ENCODE results near the gene CTSS. TPM values are rescaled to one million over a fixed set of nuclear protein-coding genes. Genes with fewer than 3 reads are reported as not detected.

CTSS gene
- total RNA-seq, 1 experiment from 2014 or later: not detected

DNA sequence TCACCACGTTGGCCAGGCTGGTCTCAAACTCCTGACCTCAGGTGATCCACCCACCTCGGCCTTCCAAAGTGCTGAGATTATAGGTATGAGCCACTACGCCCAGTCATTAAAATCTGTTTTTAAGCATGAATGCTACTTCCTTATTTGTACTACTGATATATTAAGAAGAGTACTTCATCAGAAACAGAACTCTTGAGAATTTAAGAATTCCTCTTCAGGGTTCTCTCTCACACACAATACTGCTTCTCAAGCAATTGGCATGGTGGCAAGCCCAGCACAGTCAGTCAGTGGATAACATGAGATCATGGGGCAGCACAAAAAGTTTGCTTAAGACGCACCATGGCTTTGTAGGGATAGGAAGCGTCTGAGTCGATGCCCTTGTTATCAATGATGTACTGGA, 14.1 kb downstream of the CTSS start:
- H3K9me3 ChIP-seq (ENCODE audit: low read length): no peaks in the 10 kb centered on the region
- no peaks in the 10 kb centered on the region for H4K20me1 ChIP-seq (ENCODE audit: low read length)
- no peak overlapping the region for H3K4me3 ChIP-seq (ENCODE audit: low read length)
- no peak overlapping the region for H3K27ac ChIP-seq (ENCODE audit: low read length)
- no peak overlapping the region for H3K9ac ChIP-seq (ENCODE audit: low read length)
- H3K9me2 ChIP-seq (replicated peaks; ENCODE audit: low read length): 0 out of 2 replicates have a peak, but pooled peaks cover 2% of the 10 kb centered on the region
- H3K36me3 ChIP-seq (ENCODE audit: low read depth, low read length): no peaks in the 10 kb centered on the region
- DNase-seq (no peak), ATAC-seq (no peak)
- H2AFZ ChIP-seq (ENCODE audit: low read length): no peak overlapping the region
- BruUV-seq (replicated peaks): no TSS peak
- H3K4me2 ChIP-seq (ENCODE audit: low read length): no peak overlapping the region
- H3K79me2 ChIP-seq (ENCODE audit: low read length): no peaks in the 10 kb centered on the region
- no peaks in the 10 kb centered on the region for H3K27me3 ChIP-seq (ENCODE audit: low read length)
- ChIA-PET CTCF (no interaction called here), POLR2A (ENCODE audit: unreplicated experiment) (no interaction called here)
- intact Hi-C loops (cut with micrococcal nuclease): no loop called here
- no peaks in the 10 kb centered on the region for H3F3A ChIP-seq (ENCODE audit: low read length, unreplicated experiment)
- H3K4me1 ChIP-seq (ENCODE audit: insufficient read depth, low read length): peaks cover 5% of the 10 kb centered on the region
- TF ChIP-seq CTCF (conservative IDR thresholded peaks at IDR 0.05; ENCODE audit: low read depth, low read length) (no peak), EZH2phosphoT487 (IDR thresholded peaks at IDR 0.05; ENCODE audit: borderline replicate concordance, low read length) (no peak), EZH2 (IDR thresholded peaks at IDR 0.05; ENCODE audit: low read length, unreplicated experiment) (no peak)

DNA sequence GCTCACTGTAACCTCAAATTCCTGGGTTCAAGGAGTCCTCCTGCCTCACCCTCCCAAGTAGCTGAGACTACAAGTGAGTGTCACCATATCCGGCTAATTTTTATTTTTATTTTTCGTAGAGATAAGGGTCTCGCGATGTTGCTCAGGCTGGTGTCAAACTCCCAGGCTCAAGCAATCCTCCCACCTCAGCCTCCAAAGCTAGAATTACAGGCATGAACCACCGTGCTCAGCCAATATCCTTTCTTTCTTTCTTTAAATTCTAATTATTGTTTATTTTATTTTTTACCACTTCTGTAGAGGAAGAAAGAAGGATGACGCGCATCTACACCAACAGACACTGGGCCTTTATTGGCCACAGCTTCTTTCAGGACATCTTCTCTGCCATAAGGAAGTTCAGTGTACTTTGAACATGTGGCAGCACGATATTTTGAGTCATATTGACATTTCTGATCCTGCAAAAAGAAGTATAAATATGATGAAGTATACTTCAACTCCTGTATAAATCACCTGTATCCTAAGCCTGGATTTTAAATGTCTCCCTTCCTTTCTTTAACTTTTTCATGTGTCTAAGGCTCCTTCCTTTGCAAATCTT, 15.8 kb downstream of the CTSS start:
- Histone ChIP-seq H3K4me2 (ENCODE audit: low read length) (no peak overlapping the region), H3K9ac (ENCODE audit: low read length) (no peak overlapping the region), H3F3A (ENCODE audit: low read length, unreplicated experiment) (no peaks in the 10 kb centered on the region), H3K4me3 (ENCODE audit: low read length) (no peak overlapping the region), H3K9me3 (ENCODE audit: low read length) (no peaks in the 10 kb centered on the region), H3K4me1 (ENCODE audit: insufficient read depth, low read length) (peaks cover 5% of the 10 kb centered on the region), H3K36me3 (ENCODE audit: low read depth, low read length) (no peaks in the 10 kb centered on the region), H3K27ac (ENCODE audit: low read length) (no peak overlapping the region), H3K9me2 (replicated peaks; ENCODE audit: low read length) (0 out of 2 replicates have a peak, but pooled peaks cover 2% of the 10 kb centered on the region), H3K79me2 (ENCODE audit: low read length) (no peaks in the 10 kb centered on the region), H4K20me1 (ENCODE audit: low read length) (no peaks in the 10 kb centered on the region), H2AFZ (ENCODE audit: low read length) (no peak overlapping the region), H3K27me3 (ENCODE audit: low read length) (no peaks in the 10 kb centered on the region)
- no peak for TF ChIP-seq EZH2 (IDR thresholded peaks at IDR 0.05; ENCODE audit: low read length, unreplicated experiment)
- TF ChIP-seq CTCF (conservative IDR thresholded peaks at IDR 0.05; ENCODE audit: low read depth, low read length): no peak
- TF ChIP-seq EZH2phosphoT487 (IDR thresholded peaks at IDR 0.05; ENCODE audit: borderline replicate concordance, low read length): no peak
- ChIA-PET CTCF (no interaction called here), POLR2A (ENCODE audit: unreplicated experiment) (no interaction called here)
- ATAC-seq (no peak), DNase-seq (no peak)
- BruUV-seq (replicated peaks): no TSS peak
- intact Hi-C loops (cut with micrococcal nuclease): no loop called here

Measured in PC-3 (cell line).